Peyer's patch (tissue), 4 donors: ENCODE data around the gene BMPR1B. TPM values are rescaled to one million over a fixed set of nuclear protein-coding genes. Genes with fewer than 3 reads are reported as not detected.

Experiments used
- DNase-seq, 3 donors: peaks; one replicate each; pipeline ENCODE4 v3.0.0-alpha.2; 2017 to 2019
- H3K27ac ChIP-seq, 4 donors: fragments of 200-600 bp; sonication (generic); one replicate each; pipeline ENCODE4 v1.5.1; 2016 to 2019
- H3K27me3 ChIP-seq, 2 donors: fragments of 200-600 bp; sonication (generic); one replicate each; pipeline ENCODE4 v1.5.1; 2019
- H3K36me3 ChIP-seq, 3 donors: fragments of 200-600 bp; sonication (generic); one replicate each; pipeline ENCODE4 v1.5.1; 2016 to 2019
- H3K4me1 ChIP-seq, 4 donors: fragments of 200-600 bp; sonication (generic); one replicate each; pipeline ENCODE4 v1.5.1; 2016 to 2019
- H3K4me3 ChIP-seq, 4 donors: fragments of 200-600 bp; sonication (generic); 1 replicate in 3 of 4; 2 replicates in 1 of 4; pipeline ENCODE4 v1.5.1; 2016 to 2019; ENCODE audit warnings: mild to moderate bottlenecking in 1 of 4
- H3K9me3 ChIP-seq, 4 donors: fragments of 200-600 bp; sonication (generic); one replicate each; pipeline ENCODE4 v1.5.1; 2016 to 2019; ENCODE audit warnings: mild to moderate bottlenecking in 1 of 4
- POLR2A ChIP-seq, 2 donors: fragments of 450-650 bp; IDR thresholded peaks; one replicate each; pipeline ENCODE4 v1.5.1; 2017; ENCODE audit warnings: antibody characterized with exemption in 2 of 2, mild to moderate bottlenecking in 2 of 2, moderate library complexity in 2 of 2
- total RNA-seq, 4 donors: library from RNA; depleted of rRNA; stranded (reverse); fragments of >200 nt; gene quantifications; one replicate each; pipeline ENCODE4 v1.1.0, GENCODE V29; 2016
- TF ChIP-seq, protein P1 (sequence below), 6 experiments: fragments of 450-650 bp in 4 of 6; fragments of 200-600 bp in 2 of 6; sonication (generic) in 1 of 6; IDR thresholded peaks; one replicate each; pipeline ENCODE4 v1.5.1; 2017 to 2019; ENCODE audit warnings: antibody characterized with exemption in 6 of 6, mild to moderate bottlenecking in 3 of 6, moderate library complexity in 1 of 6

The BMPR1B gene
- total RNA-seq, 4 donors from 2014 or later, result not detected

DNA sequence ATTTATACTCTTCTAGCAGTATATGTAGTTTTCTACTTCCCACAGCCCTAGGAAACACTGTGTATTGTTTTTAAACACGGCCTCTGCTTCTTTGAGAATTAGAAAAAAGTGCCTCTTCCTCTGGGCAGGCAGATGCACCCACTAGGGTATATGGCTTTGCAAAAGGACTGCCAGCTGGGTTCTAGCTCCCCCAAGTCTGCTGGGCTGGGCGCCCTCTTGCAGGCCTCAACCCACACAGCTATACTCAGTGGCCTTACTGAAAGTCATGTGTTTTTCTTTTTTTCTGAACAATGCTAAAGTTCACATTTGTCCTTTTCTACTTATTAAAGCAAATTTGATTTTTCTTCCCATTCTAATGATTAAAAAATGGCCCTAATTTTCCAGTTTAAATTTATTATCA is 35.5 kb upstream of the BMPR1B start:
- Histone ChIP-seq H3K4me1 (no peaks in the 10 kb centered on the region), H3K9me3 (no peaks in the 10 kb centered on the region), H3K36me3 (no peaks in the 10 kb centered on the region), H3K27ac (no peak overlapping the region), H3K27me3 (no peaks in the 10 kb centered on the region), H3K4me3 (no peak overlapping the region)
- no peak for DNase-seq
- TF ChIP-seq, protein P1, sequence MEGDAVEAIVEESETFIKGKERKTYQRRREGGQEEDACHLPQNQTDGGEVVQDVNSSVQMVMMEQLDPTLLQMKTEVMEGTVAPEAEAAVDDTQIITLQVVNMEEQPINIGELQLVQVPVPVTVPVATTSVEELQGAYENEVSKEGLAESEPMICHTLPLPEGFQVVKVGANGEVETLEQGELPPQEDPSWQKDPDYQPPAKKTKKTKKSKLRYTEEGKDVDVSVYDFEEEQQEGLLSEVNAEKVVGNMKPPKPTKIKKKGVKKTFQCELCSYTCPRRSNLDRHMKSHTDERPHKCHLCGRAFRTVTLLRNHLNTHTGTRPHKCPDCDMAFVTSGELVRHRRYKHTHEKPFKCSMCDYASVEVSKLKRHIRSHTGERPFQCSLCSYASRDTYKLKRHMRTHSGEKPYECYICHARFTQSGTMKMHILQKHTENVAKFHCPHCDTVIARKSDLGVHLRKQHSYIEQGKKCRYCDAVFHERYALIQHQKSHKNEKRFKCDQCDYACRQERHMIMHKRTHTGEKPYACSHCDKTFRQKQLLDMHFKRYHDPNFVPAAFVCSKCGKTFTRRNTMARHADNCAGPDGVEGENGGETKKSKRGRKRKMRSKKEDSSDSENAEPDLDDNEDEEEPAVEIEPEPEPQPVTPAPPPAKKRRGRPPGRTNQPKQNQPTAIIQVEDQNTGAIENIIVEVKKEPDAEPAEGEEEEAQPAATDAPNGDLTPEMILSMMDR (IDR thresholded peaks at IDR 0.05), result no peak
- no peak for TF ChIP-seq POLR2A (IDR thresholded peaks at IDR 0.05)

DNA sequence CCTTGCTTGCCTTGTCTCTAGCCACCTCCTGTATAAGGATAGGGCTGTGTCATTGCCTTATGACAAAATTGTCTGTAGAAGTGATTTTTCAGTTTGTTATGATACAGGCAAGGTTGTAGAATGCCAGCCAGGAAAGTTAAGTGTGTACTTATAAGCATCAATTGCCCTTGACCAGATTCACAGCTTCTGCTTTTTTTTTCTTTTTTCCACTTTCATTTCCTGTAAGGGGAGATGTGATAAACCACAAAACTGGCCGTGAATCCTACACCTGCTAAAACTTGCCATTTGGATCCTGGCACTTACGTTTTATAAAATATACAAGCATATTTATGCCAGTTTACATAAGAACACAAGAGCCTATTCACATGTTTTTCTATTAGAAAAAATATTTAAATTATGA is 35.0 kb upstream of the BMPR1B start:
- H3K9me3 ChIP-seq, result no peaks in the 10 kb centered on the region
- H3K36me3 ChIP-seq, result no peaks in the 10 kb centered on the region
- H3K4me1 ChIP-seq, result no peaks in the 10 kb centered on the region
- no peaks in the 10 kb centered on the region for H3K27me3 ChIP-seq
- H3K27ac ChIP-seq, result no peak overlapping the region
- H3K4me3 ChIP-seq, result no peak overlapping the region
- TF ChIP-seq, protein P1 (IDR thresholded peaks at IDR 0.05), result no peak
- no peak for TF ChIP-seq POLR2A (IDR thresholded peaks at IDR 0.05)
- no peak for DNase-seq

DNA sequence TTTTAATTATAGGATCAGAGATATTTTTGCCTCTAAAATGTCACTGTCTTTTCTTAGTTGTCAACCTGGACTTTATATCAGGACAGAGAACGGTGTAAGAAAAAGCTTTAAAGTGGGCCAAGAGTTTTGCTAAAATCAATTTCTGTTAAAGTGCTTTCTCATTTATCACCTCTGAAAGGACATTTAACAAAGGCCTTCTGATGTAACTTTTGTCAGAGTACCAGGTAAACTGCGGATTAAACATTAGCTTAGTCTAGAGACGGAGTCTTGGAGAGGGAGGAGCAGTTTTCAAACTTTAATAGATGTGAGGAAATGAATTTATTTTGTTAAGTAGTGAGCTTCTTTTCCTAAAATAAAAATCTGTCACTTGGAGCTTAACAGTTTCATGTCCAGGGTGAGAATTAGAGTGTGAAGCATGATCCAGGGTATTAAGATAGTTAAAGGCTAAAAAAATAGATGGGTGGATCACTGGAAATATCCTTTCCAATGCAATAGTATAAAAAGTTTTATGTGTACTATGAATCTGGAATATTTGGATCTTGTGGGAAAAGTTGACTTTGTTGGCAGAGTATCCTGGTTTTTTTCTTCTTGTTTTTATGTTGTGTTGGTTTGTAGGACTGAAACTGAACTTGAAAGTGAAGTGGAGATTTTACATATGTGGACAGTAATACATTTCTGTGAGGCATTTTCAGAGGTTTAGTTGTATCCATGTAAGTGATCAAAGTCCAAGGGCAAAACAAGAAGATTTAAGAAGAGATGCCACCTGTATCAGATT is 33.6 kb upstream of the BMPR1B start:
- Histone ChIP-seq H3K36me3 (no peaks in the 10 kb centered on the region), H3K27me3 (no peaks in the 10 kb centered on the region), H3K4me3 (no peak overlapping the region), H3K9me3 (no peaks in the 10 kb centered on the region), H3K4me1 (no peaks in the 10 kb centered on the region), H3K27ac (no peak overlapping the region)
- TF ChIP-seq POLR2A (IDR thresholded peaks at IDR 0.05), result no peak
- TF ChIP-seq, protein P1 (IDR thresholded peaks at IDR 0.05), result no peak
- no peak for DNase-seq

DNA sequence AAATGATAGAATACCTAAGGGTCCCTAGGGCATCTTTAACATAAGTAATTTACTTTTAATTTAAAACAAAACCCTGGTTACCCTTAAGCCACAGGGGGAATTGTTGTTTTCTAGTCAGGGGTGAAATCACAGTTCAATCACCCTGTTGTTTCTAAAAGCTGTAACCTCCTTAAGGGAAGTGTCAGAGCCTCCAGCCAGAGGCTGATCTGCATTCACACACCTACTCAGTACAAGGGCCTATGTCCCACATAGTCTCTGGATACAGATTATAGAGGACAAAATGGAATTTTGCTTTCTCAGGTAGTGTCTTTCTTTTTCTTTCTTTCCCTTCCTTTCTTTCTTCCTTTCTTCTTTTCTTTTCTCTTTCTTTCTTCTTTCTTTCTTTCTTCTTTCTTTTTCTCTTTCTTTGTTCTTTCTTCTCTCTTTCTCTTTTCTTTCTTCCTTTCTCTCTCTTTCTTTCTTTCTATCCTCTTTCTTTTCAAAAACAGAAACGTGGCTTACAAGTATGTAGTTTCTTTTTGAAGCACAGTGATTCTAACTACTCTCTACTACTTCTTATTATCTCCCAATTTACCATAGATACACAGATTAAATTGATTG is 31.1 kb upstream of the BMPR1B start:
- TF ChIP-seq POLR2A (IDR thresholded peaks at IDR 0.05), result no peak
- TF ChIP-seq, protein P1 (IDR thresholded peaks at IDR 0.05), result no peak

DNA sequence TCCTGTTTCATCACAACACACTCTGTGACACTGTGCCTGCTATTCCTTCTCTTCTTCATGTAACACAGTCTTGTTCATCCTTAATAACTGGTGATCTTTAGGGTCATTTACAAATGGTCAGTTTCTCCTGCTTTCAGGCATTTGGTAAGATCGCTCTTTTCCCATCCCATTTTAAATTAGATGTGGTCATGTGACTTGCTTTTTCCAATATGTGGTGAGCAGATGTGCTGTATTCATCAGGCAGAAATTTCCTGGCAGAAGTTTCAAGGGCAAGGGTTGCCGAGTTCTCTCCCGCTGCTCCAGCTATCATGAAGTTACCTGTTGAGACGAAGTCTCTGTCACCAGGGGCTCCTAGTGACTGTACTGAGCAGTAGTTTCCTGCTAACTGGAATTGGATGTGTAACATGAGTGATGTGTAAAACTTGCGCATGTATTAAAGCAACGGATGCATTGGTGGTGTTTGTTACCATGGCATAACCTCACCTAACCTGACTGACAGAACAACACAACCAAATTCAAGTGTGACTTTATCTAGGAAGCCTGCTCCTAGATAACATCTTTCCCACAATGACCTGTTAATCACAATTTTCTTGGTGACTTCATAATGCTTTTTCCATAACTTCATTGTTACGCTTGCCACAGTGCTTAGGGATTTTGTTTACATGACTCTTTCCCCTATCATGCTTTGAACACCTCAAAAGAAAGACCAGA is 29.5 kb upstream of the BMPR1B start:
- H3K9me3 ChIP-seq, result no peaks in the 10 kb centered on the region
- no peaks in the 10 kb centered on the region for H3K27me3 ChIP-seq
- no peaks in the 10 kb centered on the region for H3K4me1 ChIP-seq
- TF ChIP-seq, protein P1 (IDR thresholded peaks at IDR 0.05), result no peak
- no peak for TF ChIP-seq POLR2A (IDR thresholded peaks at IDR 0.05)
- no peak for DNase-seq
- H3K4me3 ChIP-seq, result no peak overlapping the region
- H3K36me3 ChIP-seq, result no peaks in the 10 kb centered on the region
- H3K27ac ChIP-seq, result no peak overlapping the region

More for the DNA sequence above, 31.1 kb upstream of the BMPR1B start:
- no peaks in the 10 kb centered on the region for H3K9me3 ChIP-seq
- H3K36me3 ChIP-seq, result no peaks in the 10 kb centered on the region
- no peaks in the 10 kb centered on the region for H3K4me1 ChIP-seq
- no peak overlapping the region for H3K27ac ChIP-seq
- no peak overlapping the region for H3K4me3 ChIP-seq
- no peak for DNase-seq
- H3K27me3 ChIP-seq, result no peaks in the 10 kb centered on the region
